Tibial nerve (tissue), 4 donors: Measurements from ENCODE around the gene DAZAP1.

Experiments
- EP300 ChIP-seq, 2 donors: sonication (generic); formaldehyde crosslinking; IDR thresholded peaks; one replicate each; pipeline ENCODE4 v1.6.1; 2017; ENCODE audit warnings: antibody characterized with exemption in 2 of 2, mild to moderate bottlenecking in 1 of 2
- POLR2A ChIP-seq, 2 donors: fragments of 450-650 bp; IDR thresholded peaks; one replicate each; pipeline ENCODE4 v1.6.1; 2017; ENCODE audit warnings: antibody characterized with exemption in 2 of 2, mild to moderate bottlenecking in 2 of 2, moderate library complexity in 2 of 2
- TF ChIP-seq, protein P1 (sequence below), 5 experiments: fragments of 200-600 bp in 3 of 5; fragments of 450-650 bp in 2 of 5; sonication (generic) in 3 of 5; IDR thresholded peaks; one replicate each; pipeline ENCODE4 v1.5.1; 2016 to 2019; ENCODE audit warnings: antibody characterized with exemption in 5 of 5, mild to moderate bottlenecking in 3 of 5, moderate library complexity in 2 of 5

DNA sequence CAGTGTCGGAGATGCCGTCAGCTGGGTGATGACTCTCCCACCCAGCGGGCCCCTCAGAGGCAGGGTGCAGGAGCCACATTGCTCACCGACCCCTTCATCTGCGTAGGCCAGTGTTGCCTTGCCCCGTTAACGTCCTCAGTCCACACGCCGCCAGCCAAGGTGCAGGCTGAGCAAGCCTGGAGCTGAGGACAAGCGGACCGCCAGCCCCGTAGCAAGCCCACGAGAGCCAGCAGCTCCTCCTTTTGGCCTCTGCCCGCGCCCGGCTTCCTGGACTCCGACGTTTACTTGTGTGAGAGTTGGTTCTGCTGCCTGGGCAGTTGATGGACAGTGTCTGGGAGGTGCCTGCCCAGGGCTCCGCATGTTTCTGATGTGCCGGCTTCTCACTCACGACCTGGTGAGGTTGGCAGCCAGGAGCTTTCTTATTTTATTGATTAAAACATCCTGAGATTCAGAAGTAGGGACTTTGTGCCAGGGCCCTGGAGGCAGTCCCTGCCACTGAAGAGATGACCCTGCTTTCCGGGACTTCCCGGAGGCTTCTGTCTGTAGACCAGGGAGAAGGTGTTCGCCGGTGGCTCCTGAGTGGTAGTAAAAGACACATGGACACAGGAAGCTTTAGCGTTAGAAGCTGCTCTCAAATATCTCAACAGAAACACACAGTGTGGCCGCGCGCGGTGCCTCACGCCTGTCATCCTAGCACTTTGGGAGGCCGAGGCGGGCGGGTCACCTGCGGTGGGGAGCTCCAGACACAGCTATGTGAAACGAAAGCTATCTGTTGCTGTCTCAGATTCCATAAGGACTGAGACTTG is 5.8 kb downstream of the DAZAP1 start:
- TF ChIP-seq, protein P1, sequence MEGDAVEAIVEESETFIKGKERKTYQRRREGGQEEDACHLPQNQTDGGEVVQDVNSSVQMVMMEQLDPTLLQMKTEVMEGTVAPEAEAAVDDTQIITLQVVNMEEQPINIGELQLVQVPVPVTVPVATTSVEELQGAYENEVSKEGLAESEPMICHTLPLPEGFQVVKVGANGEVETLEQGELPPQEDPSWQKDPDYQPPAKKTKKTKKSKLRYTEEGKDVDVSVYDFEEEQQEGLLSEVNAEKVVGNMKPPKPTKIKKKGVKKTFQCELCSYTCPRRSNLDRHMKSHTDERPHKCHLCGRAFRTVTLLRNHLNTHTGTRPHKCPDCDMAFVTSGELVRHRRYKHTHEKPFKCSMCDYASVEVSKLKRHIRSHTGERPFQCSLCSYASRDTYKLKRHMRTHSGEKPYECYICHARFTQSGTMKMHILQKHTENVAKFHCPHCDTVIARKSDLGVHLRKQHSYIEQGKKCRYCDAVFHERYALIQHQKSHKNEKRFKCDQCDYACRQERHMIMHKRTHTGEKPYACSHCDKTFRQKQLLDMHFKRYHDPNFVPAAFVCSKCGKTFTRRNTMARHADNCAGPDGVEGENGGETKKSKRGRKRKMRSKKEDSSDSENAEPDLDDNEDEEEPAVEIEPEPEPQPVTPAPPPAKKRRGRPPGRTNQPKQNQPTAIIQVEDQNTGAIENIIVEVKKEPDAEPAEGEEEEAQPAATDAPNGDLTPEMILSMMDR (IDR thresholded peaks at IDR 0.05): no peak
- TF ChIP-seq EP300 (IDR thresholded peaks at IDR 0.05) (no peak), POLR2A (IDR thresholded peaks at IDR 0.05) (no peak)
